NOMO-1 treated with DMSO at 0.1 percent for 48 hours (cell line): ENCODE results near the gene EPHB1.

Source experiments
- DNase-seq: peaks from one replicate; lab custom pipeline; 2025; ENCODE audit not compliant: unreplicated experiment; lab: John Stamatoyannopoulos, UW

Gene EPHB1

GRCh38 chr3:134807189-134807588 lies 12.1 kb downstream of the EPHB1 start:
- DNase-seq, result no peak

GRCh38 chr3:134808835-134809234 lies 13.8 kb downstream of the EPHB1 start:
- no peak for DNase-seq

- DNase-seq, result no peak
Measured at GRCh38 chr3:134809427-134810051, 14.5 kb downstream of the EPHB1 start.

- no peak for DNase-seq
Measured at GRCh38 chr3:134810052-134810435, 15.0 kb downstream of the EPHB1 start.

- no peak for DNase-seq
Measured at GRCh38 chr3:134810850-134811249, 15.8 kb downstream of the EPHB1 start.

GRCh38 chr3:134813618-134814017 lies 18.6 kb downstream of the EPHB1 start:
- DNase-seq, result no peak

- no peak for DNase-seq
Measured at GRCh38 chr3:134815519-134815918, 20.5 kb downstream of the EPHB1 start.

- no peak for DNase-seq
Measured at GRCh38 chr3:134816623-134817022, 21.6 kb downstream of the EPHB1 start.

- DNase-seq, result no peak
Measured at GRCh38 chr3:134817297-134817696, 22.2 kb downstream of the EPHB1 start.

GRCh38 chr3:134820994-134821393 lies 25.9 kb downstream of the EPHB1 start:
- no peak for DNase-seq

- DNase-seq, result no peak
Measured at GRCh38 chr3:134822090-134822489, 27.0 kb downstream of the EPHB1 start.

GRCh38 chr3:134823679-134824078 lies 28.6 kb downstream of the EPHB1 start:
- DNase-seq, result no peak

- no peak for DNase-seq
Measured at GRCh38 chr3:134824791-134825190, 29.7 kb downstream of the EPHB1 start.

- DNase-seq, result no peak
Measured at GRCh38 chr3:134827213-134827612, 32.2 kb downstream of the EPHB1 start.

GRCh38 chr3:134829721-134830120 lies 34.7 kb downstream of the EPHB1 start:
- no peak for DNase-seq

GRCh38 chr3:134832585-134832984 lies 37.5 kb downstream of the EPHB1 start:
- DNase-seq, result no peak

GRCh38 chr3:134833453-134834163 lies 38.5 kb downstream of the EPHB1 start:
- DNase-seq, result no peak

GRCh38 chr3:134836921-134837320 lies 41.9 kb downstream of the EPHB1 start:
- no peak for DNase-seq

GRCh38 chr3:134838599-134838998 lies 43.5 kb downstream of the EPHB1 start:
- no peak for DNase-seq

GRCh38 chr3:134839422-134839821 lies 44.4 kb downstream of the EPHB1 start:
- no peak for DNase-seq

GRCh38 chr3:134839990-134840389 lies 44.9 kb downstream of the EPHB1 start:
- peak; percentile 27 for DNase-seq

GRCh38 chr3:134840459-134840858 lies 45.4 kb downstream of the EPHB1 start:
- DNase-seq, result no peak

- DNase-seq, result no peak
Measured at GRCh38 chr3:134846084-134846483, 51.0 kb downstream of the EPHB1 start.
